ENCODE data around the gene LDHD.

The LDHD gene

DNA sequence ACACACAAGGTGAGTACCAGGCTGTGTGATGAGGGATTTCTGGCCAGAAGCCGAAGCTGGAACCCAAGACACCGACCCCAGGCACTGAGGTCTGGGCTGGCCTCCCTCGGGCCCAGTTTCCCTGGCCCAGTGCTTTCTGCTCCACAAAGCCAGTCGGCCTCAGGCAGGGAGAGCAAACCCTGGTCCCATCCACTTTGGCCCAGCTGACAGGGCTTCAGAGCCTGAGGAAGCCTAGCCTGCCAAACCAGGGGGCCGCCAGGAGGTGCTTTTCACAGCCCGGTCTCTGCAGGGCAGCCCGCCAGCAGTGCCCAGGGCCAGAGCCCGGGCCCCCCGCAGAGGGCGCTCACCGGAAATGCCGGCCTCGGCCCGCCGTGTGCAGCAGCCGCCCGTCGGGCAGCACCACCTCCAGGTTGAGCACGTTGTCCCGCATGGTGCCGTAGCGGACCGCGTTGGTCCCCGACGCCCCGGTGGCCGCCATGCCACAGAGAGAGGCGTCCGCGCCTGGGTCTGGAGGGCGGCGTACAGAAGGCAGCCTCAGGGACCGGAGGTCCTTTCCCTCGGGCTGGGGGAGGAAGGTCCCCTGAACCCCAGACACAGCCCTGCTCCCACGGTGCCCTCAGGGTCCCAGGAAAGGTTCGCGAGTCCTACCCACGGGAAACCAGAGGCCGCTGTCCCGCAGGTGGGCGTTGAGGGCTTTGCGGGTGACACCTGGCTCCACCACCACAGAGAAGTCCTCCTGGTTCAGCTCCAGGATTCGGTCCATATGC is 2.2 kb downstream of the LDHD start:
- DNase-seq: no peak

DNA sequence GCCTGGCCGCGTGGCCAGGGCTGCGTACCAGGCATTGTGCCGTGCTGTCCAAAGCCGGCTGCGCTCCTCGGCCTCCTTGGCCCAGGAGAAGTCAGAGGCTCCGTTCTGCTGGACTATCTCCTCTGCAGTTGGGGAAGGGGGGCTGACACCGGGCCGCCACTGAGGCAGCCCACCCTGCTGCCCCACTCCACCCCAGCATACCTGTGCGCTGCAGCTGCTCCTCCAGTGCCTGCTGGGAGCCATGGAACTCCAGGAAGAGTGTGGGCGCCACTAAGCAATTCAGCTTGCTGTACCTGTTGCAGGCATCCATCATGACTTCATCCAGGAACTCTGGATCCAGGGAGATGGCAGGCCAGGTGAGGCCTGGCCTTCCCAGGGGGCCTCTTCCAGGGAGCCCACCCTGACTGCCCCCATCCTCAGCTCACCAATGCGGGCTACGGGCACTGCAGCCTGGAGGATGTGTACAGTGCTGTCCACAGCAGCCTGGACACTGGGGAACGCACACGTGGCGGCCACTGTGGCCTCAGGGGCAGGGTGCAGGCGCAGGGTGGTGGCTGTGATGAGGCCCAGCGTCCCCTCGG is 2.9 kb downstream of the LDHD start:
- no peak for DNase-seq

DNA sequence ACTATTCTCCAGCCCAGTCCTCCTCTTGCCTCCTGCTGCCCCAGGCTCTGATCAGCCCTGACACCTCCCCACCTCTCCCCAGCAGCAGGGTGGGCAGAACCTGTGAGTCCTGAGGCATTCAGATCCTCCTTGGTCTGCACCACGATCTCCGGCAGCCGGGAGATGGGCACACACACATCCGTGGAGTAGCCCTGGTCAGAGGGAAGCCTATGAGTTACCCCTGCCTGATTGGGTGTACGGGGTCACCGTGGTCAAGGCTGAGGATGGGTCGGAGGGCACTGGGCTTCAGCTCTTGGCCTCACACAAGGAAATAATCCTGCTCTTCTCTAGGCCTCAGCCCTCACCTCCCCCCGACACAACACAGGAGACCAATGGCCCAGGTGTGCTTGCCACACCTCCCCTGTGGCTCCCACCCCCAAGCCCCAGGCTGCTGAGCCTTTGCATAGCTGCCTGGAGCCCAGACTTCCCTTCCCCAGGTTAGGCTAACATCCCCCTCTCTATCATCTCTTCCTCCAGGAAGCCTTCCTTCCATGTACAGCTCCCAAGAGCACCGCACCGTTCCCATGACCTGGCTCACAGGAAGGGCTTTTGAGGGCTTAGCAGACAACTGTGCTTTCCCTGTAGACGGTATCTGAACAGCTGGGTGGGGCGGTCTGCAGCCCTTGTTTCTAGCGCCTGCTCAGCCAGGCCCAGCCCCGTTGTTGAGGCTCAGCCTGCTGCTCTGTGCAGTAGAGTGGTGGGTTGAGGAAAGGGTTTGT is 3.7 kb downstream of the LDHD start:
- DNase-seq: no peak

DNA sequence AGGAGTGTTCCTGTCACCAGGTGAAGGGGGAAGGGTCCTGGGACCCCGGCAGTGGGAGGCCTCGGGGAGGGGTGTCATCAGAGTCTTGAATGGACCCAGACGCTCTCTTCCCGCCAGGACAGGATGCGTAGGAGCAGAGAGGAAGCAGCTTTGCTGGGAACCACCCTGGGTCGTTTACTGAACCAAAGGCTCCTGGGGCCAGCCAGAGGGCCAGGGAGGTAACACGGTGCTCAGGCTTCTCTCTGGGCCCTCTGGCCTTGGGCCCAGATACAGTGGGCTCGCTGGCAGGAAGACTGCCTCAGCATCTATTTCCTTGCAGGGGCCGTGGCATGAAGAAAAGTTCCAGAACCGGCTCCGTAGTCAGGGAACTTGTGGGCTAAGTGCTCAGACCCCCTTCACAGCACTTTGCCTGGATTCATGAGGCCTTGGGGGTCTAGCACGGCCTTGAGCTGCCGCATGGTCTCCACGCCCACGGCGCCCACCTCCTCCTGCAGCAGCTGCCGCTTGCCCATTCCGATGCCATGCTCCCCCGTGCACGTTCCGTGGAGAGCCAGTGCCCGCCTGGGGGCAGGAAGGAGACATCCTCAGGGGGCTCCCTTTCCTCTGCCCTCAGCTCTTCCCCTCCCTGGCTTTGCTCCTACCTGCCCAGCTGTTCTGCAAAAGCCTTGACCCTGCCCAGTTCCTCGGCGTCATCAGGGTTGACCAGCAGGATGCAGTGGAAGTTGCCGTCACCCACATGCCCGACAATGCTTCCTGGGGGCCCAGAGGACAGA is 4.4 kb downstream of the LDHD start:
- no peak for DNase-seq

DNA sequence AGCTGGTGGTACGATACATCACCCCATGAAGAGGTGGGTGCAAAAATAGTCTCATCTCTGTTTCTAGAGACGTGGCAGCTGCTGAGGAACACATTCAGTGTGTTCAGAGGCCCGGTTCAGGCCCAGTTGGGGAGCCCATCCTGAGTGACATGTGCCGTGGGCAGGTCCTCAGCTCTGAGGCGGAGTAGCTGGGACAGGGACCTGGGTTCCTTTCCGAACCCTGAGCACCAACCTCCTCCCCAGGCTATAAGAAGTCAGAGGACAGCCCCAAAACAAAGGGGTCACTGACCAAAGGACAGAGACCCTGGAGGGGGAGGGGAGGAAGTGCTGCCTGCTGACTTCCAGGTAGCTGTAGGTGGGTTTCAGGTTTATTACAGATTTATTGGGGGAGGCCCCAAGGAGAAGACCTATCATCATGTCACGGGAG is 5.1 kb downstream of the LDHD start:
- no peak for DNase-seq

DNA sequence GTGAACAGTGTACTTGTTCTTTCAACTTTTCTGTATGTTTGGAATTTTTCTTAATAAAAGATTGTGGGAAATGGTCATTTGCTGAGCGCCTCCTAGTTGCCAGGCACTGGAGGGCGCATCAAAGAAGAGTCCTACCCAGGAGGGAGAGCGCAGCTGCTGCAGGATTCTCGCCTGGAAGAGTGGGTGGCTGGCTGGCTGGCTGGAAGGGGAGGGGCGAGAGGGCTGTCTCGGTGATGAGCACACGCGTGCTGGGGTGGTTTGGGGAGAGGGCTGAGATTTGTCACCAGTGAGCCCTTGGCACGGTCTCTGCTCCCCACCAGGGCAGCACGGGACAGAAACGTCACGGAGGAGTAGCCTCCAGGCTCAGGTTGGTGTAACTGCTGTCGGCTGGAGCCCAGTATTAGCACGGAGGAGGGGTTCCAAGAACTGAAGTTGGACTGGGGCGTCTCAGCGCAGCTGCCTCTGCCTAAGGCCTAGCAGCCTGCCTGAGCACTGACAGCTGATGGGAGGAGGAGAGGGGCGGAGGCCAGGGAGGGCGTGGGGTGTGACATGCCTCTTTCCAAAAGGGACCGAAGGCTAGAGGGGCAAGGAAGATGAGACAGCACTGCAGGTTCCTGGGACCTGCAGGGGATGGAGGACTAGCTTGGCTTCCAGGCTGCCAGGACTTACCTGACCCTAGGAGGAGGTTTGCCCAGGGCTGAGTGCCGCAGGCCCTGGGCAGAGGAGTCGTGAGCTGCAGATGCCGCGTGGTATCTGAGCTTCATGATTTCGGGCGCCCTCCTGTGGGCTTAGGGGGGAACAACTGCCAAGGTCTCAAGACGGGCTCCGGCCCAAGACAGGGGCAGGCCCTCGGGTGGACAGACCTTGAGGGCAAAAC is 5.7 kb downstream of the LDHD start:
- peak; percentile 22 to 90 (median 80) for DNase-seq

DNA sequence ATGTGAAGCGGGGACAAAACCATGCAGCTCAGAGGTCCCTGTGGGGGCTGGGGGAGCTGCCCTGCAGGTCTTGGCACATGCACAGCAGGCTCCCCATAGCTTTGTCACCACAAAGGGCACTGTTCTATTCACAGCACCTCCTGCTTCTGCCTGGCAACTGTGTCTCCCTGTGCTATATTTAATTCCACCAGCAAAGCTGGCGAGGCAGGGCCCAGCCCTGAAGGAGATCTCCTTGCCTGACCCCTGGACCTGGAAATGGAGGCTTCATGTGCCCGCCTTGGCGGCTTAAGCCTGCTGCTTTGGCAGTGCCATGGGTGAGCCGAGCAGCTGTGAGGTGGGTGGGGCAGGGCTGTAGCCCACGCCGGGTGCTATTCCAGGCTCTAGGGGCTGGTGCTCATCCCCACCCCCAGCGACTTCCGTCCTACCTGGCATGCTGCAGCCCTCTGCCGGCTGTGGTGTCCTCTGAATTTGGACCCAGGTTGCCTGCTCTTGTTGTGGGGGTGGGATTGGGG is 6.8 kb downstream of the LDHD start:
- DNase-seq: peak in 8 of 14 donors; percentile 10 to 59 (median 48)

DNA sequence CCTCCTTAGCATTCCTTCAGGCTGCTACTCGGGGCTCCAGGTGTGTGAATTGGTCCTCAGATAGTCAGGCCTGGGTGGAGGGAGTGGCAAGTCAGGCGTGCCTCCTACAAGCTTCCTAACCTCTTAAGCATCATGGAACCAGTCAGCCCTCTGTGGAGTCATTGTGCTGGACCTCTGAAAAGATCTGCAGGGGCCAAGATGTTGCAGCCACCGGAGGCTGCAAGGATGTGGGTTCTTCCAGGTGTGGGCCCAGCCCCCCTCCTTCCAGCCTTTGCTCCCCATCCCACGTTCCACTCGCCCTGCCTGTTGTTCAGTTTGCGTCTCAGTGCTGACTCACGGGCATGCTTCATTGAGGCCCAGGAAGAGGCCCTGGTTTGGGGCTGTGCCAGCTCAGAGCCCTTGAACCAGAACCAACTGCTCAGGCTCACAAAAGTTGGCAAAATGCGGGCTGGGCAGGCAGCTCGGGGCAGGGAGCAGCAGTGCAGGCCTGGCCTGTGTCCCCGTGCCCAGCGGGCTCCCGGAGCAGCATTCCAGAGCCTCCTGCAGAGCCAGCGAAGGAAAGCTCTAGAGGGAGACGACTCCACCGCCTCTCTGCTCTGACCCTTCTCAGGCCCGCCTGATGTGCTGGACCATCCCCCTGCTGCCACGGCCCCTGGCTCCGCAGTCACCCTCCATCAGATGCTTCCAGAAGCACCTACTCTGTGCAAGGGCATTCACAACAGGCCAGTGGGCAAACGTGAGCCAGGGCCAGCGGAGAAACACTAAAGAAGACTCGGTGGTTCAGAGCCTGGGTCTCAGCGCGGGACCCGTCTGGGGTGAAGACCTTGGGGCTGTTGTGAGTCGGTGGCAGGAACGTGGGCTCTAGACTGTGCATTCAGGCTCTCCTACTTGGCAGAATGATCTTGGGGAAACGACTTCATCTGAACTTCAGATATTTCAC is 7.5 kb downstream of the LDHD start:
- DNase-seq: peak in 12 of 14 donors; percentile 45 to 90 (median 74)

DNA sequence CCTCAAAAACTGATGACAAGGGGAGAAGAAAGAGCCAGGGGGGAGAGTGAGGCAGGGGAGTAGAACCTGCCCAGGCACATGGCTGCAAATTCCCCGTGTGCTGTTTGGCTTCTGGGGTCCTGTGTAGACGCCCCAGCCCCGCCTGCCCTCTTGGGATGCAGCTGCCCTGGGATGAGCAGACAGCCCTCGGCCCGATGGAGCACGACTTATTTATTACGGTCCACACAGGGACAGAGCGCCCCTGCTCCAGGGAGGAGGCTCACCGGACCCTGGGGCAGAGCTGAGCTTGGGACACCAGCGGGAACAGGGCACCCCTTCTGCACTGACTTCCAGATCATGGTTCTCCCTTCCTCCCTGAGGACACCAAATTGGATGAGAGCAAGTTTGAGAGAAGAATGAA is 9.1 kb downstream of the LDHD start:
- DNase-seq: no peak

DNA sequence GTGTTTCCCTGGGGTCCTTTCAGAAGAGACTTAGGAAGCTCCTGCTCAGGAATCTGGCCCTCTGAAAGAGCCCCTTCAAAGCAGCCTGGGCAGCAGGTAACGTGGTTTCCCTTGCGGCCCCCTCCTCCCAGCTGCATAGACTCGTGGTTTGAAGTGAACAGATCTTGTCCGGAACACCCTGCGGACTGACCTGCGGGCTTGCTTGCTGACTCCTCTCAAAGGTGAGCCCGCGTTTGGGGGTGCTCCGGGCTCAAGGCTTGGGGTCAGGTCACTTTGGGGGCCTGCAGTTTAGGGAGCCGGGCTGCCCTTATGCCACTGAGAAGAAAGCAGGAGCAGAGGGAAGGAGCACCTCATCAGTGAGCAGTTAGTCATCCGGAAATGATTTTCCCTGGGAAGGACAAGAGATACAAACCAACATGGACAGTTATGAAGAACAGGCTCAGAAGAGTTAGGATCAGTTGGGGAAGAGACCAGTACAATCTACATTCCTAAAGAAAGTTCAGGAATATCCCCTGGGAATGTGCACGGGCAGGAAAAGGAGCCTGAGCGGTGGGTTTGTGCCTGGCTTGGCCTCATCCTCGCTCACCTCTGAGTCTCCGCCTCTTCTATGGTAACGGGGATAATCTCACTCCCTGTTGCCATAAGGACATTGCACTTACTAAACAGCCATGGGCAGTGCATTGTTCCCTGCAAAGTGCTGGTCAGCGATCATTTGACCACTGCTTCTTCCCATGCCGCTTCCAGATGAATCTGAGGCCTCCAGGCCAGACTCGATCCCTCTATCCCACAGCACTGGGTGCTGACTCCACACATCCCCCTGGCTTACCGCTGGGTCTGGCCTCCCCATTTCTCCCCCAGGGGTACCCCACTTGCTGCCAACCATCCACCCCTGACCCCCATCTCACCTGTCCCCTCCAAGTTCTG is 10.0 kb downstream of the LDHD start:
- no peak for DNase-seq

DNA sequence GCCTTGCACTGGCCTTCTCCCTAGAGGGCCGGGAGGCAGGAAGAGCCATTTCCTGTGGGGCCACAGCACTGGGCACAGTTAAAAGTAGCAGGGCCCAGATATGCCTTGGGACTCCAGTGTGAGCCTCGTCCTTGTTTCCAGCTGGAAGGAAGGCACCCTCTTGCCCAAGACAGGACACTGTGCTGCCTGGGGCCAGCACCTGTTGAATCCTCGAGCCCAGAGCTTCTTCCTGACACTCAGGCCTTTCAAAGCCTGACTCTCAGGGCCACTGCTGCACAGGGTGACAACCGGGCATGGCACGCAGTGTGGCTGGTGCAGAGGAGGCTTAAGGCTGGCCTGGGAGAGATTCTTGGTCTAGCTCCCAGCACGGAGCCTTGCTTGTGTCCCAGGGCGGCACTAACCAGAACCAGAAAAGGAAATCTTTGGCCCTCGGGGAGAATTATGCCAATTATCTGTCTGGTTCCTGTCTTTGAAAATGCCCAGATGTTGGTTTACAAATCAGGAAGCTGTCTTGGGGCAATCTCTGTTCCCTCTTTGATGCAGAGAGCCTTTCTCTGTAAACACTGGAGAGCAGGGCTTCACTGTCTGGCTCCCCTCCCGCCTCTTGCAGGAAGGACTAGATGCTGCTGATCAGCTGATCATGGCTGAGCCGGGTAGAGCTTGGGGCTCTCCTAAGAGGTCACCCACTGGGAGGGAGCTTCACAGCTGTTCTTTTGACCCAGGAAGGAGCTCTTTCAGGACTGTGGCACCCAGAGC is 11.1 kb downstream of the LDHD start:
- DNase-seq: peak in 11 of 14 donors; percentile 19 to 66 (median 51)

DNA sequence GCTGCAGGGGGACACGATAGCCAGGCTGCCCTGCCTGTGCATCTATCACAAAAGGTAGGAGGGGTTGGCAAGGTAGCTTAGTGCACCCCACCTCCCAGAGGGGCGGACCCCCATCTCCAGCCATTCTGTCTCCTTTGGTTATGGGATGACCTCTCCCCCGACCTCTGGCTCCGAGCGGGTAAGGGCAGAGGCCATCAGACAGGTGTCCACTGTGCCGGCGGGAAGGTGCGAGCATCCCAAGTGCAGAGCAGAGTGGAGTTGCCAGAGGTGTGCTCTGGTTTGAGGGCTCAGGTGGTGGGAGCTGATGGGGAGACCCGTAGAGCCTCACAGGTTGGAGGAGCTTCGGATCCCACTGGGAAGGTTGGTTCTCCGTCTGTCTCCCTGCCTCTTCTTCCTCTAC is 11.7 kb downstream of the LDHD start:
- DNase-seq: no peak

DNA sequence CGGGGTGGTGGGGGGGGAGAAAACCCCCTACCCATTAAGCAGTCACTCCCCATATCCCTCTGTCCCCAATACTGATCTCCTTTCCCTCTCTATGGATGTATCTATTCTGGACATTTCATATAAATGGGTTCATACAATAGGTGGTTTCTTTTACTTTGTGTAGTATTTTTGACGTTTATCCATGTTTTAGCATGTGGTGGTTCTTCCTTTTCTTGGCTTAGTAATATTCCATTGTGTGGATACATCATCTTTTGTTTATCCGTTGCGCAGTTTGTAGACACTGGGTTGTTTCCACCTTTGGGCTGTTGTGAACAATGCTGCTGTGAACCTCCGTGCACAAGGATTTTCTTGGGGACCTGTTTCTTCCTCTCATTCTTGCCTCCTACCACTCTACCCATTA is 12.6 kb downstream of the LDHD start:
- DNase-seq: no peak

DNA sequence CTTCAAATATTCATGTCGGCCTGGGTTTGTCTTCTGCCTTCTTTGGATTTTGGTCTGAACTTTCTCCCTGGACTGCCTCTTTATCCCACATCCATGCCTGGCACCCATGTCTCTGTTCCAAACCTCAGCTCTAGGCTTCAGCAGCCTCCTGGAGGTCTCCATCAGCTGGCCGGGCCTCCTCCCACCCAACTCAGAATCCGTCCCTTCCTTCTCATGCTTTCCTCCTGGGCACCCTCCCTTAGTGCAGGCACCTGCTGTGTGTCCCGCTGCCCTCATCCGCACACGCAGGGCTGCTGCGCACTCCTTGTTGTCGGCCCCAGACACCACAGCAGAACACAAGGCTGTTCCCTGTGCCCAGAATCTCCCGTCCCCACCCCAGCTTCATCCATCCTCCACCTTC is 14.0 kb downstream of the LDHD start:
- no peak for DNase-seq

DNA sequence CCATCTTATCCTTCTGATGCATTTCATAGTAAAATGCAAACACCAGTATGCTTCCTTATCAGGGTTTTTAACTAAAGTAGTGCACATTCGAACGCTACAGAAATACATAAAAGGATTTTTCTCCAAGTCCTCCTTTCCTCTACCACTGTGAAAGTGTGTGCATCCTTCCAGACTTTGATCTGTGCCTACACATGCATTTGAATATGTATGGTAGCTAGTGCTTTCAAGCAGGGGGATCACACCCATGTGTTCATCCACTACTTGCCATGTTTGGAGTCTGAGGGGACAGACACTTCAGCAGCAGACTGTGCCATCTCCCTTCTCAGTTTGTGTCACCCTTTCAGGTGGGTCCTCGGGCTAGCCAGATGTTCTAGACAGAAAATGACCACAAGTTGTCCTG is 14.9 kb downstream of the LDHD start:
- DNase-seq: no peak

DNA sequence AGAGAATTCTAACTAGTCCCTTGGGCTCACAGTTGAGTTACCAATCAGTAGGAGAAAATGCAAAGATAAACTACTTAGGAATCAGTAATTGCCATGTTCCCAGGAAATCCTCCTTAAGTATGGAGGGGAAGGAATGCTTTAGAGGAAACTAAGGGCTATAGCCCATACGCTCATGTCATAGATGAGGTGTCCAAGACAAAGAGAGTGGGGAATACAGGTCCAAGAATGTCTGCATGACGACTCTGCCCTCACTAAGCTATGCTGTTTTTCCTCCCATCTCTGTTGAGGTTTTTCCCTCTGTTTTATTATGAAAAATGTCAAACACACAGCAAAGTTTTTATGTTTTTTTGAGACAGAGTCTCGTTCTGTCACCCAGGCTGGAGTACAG is 16.0 kb downstream of the LDHD start:
- DNase-seq: no peak

DNA sequence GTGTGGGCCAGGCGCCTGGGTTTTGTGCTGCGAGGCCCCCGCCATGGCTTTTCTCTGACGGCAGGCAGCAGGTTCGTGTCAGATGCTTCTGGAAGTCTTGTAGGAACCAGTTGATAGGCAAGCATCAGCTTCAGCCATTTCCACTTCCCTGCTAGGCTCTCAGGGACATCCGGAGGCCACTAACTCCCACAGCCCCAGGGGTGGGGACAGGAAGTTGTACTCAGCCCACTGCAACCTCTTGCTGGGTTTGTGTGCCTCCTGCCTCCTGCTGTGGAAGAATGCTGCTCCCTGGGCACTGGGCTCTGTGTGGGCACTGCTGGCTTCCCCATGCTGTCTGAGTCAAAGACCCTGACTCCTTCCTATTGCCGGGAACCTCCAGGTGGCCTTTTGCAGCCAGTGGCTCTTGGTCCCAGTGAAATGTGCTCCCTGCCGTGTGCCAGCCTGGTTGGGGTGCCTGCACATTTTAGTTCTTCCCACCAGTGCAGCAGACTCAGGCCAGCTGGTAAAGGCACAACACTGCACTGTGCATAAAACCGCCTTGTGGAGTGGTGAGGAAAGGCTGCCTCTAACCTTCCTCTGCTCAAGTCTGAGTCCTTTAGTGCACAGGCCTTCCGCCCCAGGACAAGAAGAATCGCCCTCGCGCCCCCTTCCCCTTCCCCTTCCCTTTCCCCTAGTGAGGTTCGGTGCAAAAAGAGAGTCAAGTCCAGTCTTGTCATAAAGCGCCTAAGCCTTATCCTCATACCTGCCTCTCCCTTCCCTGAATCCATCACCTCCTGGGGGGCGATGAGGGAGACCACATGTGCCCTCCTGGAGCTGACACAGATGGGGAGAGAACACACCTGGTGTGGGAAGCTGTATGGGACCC is 16.6 kb downstream of the LDHD start:
- peak in 1 of 14 donors; percentile 33 for DNase-seq

Data from C1 segment of cervical spinal cord (tissue), 14 donors.